GM23248 (cell line): ENCODE data around the gene TRAF1.

Experiments
- EZH2 ChIP-seq: fragments of 200-600 bp; sonication (generic); IDR thresholded peaks from 2 replicates; pipeline ENCODE4 v1.6.1; 2018; ENCODE audit warnings: antibody characterized with exemption, mild to moderate bottlenecking; ENCODE audit not compliant: insufficient read depth, poor library complexity, severe bottlenecking
- EZH2phosphoT487 ChIP-seq: fragments of 200-600 bp; sonication (generic); IDR thresholded peaks from 2 replicates; pipeline ENCODE4 v1.6.1; 2018; ENCODE audit warnings: antibody characterized with exemption, moderate library complexity, mild to moderate bottlenecking, low read depth; ENCODE audit not compliant: insufficient read depth

- TF ChIP-seq EZH2phosphoT487 (no peak), EZH2 (no peak)
Observed at GRCh38 chr9:120863833-120864232, 62.8 kb downstream of the TRAF1 start.
